Natural killer cell treated with Interleukin-12 subunit alpha and Interleukin-12 subunit beta and Interleukin-15 and Interleukin-18, amount 100 ng/mL, for 72 hours (primary cell): ENCODE data around the gene TRABD2B. TPM values are rescaled to one million over a fixed set of nuclear protein-coding genes. Genes with fewer than 3 reads are reported as not detected.

Source experiments
- ATAC-seq, 2 donors: fragments of 150-1000 bp; cut with Tn5 transposase in 1 of 2; sonication (Bioruptor Pico), chemical (Tn5 transposase) in 1 of 2; 2 replicates each; pipeline ENCODE4 v1.10.0; 2021
- DNase-seq: peaks from one replicate; pipeline ENCODE4 v3.0.0; 2022; ENCODE audit warnings: low spot score
- H3K27ac Mint-ChIP-seq, 2 donors: 1 replicate in 1 of 2; 2 replicates in 1 of 2; pipeline ENCODE4 v1.8.0; 2022; ENCODE audit warnings: mixed read lengths in 2 of 2, mild to moderate bottlenecking in 1 of 2, moderate library complexity in 1 of 2
- H3K27me3 Mint-ChIP-seq, 2 donors: 1 replicate in 1 of 2; 2 replicates in 1 of 2; pipeline ENCODE4 v1.8.0; 2022; ENCODE audit warnings: mixed read lengths in 2 of 2
- H3K36me3 Mint-ChIP-seq: one replicate; pipeline ENCODE4 v1.8.0; 2022; ENCODE audit warnings: mixed read lengths
- H3K4me1 Mint-ChIP-seq, 2 donors: 1 replicate in 1 of 2; 2 replicates in 1 of 2; pipeline ENCODE4 v1.8.0; 2022; ENCODE audit warnings: low read depth in 2 of 2, mixed read lengths in 2 of 2, mild to moderate bottlenecking in 1 of 2
- H3K4me3 Mint-ChIP-seq: one replicate; pipeline ENCODE4 v1.8.0; 2022; ENCODE audit warnings: mixed read lengths
- H3K9me3 Mint-ChIP-seq: 2 replicates; pipeline ENCODE4 v1.8.0; 2022; ENCODE audit warnings: mixed read lengths
- total RNA-seq, 2 donors: library from RNA; stranded (reverse); gene quantifications; one replicate each; pipeline ENCODE4 v1.2.3, GENCODE V29; 2022

The TRABD2B gene
- total RNA-seq, 2 donors from 2014 or later: not detected

GRCh38 chr1:48028218-48029069 lies 31.3 kb upstream of the TRABD2B start:
- Mint-ChIP-seq H3K36me3 (no peaks in the 10 kb centered on the region), H3K27me3 (peaks cover 13 to 15% of the 10 kb centered on the region in 2 donors), H3K4me3 (no peak overlapping the region), H3K27ac (no peak overlapping the region), H3K4me1 (no peaks in the 10 kb centered on the region), H3K9me3 (no peaks in the 10 kb centered on the region)
- ATAC-seq (no peak), DNase-seq (no peak)

DNA sequence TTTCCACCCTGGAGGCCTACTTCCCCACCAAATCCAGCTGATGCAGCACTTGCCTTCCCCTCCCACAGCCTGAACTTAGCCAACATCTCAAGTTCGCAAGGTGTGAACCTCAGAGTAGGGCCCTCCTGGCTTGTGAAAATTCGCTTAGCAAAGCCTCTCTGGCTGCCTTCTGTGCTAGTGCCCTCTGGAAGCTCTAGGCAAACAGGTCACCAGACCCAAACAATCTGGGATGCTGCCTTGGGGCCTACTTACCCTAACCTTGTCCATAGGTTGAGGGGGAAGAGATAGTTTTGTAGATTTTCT lies 30.3 kb upstream of the TRABD2B start:
- Mint-ChIP-seq H3K4me3 (no peak overlapping the region), H3K27me3 (peaks cover 15% of the 10 kb centered on the region in 2 donors), H3K27ac (no peak overlapping the region), H3K9me3 (no peaks in the 10 kb centered on the region), H3K4me1 (no peaks in the 10 kb centered on the region), H3K36me3 (no peaks in the 10 kb centered on the region)
- no peak for DNase-seq
- ATAC-seq: no peak

DNA sequence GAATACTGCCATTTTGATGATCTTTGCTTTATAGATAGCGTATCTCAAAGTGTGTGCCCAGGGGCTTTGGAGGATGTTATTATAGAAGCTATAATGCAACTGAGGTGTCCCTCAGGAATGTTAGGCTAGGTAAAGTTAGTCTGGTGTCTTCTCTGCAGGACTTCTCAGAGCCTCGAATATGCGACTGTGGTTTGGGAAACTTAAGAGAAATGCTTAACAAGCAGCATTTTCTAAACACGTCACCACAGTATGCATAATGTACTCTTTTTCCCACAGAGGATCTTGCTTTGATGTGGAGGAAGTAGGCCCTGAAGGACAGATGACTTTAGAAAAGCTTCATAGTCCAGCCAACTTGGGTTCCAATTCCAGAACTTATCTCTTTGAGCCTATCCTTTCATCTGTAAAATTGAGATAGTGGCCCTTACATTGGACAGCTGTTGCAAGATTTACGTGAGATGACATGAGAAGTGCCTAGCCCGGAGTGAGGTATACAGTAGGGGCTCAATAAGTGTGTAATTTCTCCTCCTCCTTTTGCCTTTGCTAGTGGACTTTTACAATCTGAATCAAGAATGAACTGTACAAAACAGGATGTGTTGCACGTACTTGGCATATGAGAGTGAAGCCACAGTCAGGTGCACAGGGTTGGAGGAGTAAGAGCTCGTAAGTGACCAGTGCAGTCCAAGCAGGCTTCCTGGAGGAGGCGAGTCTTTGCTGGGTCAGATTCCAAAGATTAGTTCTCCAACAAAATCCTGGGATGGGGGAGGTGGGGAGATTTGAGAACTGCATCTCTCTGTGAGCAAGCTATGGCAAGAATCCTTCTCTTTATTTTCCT lies 29.7 kb upstream of the TRABD2B start:
- ATAC-seq: no peak

GRCh38 chr1:48026275-48026674 lies 29.1 kb upstream of the TRABD2B start:
- peaks cover 15 to 27% of the 10 kb centered on the region in 2 donors for H3K27me3 Mint-ChIP-seq
- no peak overlapping the region for H3K4me3 Mint-ChIP-seq
- ATAC-seq: no peak
- H3K9me3 Mint-ChIP-seq: no peaks in the 10 kb centered on the region
- no peaks in the 10 kb centered on the region for H3K4me1 Mint-ChIP-seq
- no peaks in the 10 kb centered on the region for H3K36me3 Mint-ChIP-seq
- H3K27ac Mint-ChIP-seq: no peak overlapping the region
- no peak for DNase-seq

More for the DNA sequence above, 29.7 kb upstream of the TRABD2B start:
- Mint-ChIP-seq H3K4me1 (no peaks in the 10 kb centered on the region), H3K27me3 (peaks cover 18 to 21% of the 10 kb centered on the region in 2 donors), H3K36me3 (no peaks in the 10 kb centered on the region), H3K9me3 (no peaks in the 10 kb centered on the region), H3K27ac (no peak overlapping the region), H3K4me3 (no peak overlapping the region)
- no peak for DNase-seq

- no peak for DNase-seq
- no peak for ATAC-seq
- no peaks in the 10 kb centered on the region for H3K9me3 Mint-ChIP-seq
These were observed 27.9 kb upstream of the TRABD2B start for GRCh38 chr1:48025076-48025475.

GRCh38 chr1:48023488-48023887 lies 26.3 kb upstream of the TRABD2B start:
- Mint-ChIP-seq H3K9me3 (no peaks in the 10 kb centered on the region), H3K4me3 (no peak overlapping the region), H3K27ac (no peak overlapping the region), H3K36me3 (no peaks in the 10 kb centered on the region), H3K27me3 (peaks cover 11 to 28% of the 10 kb centered on the region in 2 donors), H3K4me1 (no peaks in the 10 kb centered on the region)
- ATAC-seq (no peak), DNase-seq (no peak)

More at GRCh38 chr1:48025076-48025475, 27.9 kb upstream of the TRABD2B start:
- Mint-ChIP-seq H3K4me3 (no peak overlapping the region), H3K27ac (no peak overlapping the region), H3K4me1 (no peaks in the 10 kb centered on the region), H3K27me3 (peaks cover 16 to 34% of the 10 kb centered on the region in 2 donors), H3K36me3 (no peaks in the 10 kb centered on the region)

GRCh38 chr1:48022306-48022705 lies 25.1 kb upstream of the TRABD2B start:
- no peak overlapping the region for H3K27ac Mint-ChIP-seq
- peaks cover 9 to 28% of the 10 kb centered on the region in 2 donors for H3K27me3 Mint-ChIP-seq
- ATAC-seq: no peak
- H3K36me3 Mint-ChIP-seq: no peaks in the 10 kb centered on the region
- H3K4me1 Mint-ChIP-seq: no peaks in the 10 kb centered on the region
- no peak overlapping the region for H3K4me3 Mint-ChIP-seq
- H3K9me3 Mint-ChIP-seq: no peaks in the 10 kb centered on the region
- DNase-seq: no peak

- no peaks in the 10 kb centered on the region for H3K4me1 Mint-ChIP-seq
- no peaks in the 10 kb centered on the region for H3K36me3 Mint-ChIP-seq
- DNase-seq (no peak), ATAC-seq (no peak)
- H3K9me3 Mint-ChIP-seq: no peaks in the 10 kb centered on the region
- H3K4me3 Mint-ChIP-seq: no peak overlapping the region
- peaks cover 9 to 31% of the 10 kb centered on the region in 2 donors for H3K27me3 Mint-ChIP-seq
- H3K27ac Mint-ChIP-seq: no peak overlapping the region
These were observed 24.6 kb upstream of the TRABD2B start for GRCh38 chr1:48021792-48022191.

- Mint-ChIP-seq H3K27me3 (peaks cover 21 to 50% of the 10 kb centered on the region in 2 donors), H3K4me3 (no peak overlapping the region), H3K9me3 (no peaks in the 10 kb centered on the region), H3K4me1 (no peaks in the 10 kb centered on the region), H3K27ac (no peak overlapping the region), H3K36me3 (no peaks in the 10 kb centered on the region)
- ATAC-seq (no peak), DNase-seq (no peak)
These were observed 22.6 kb upstream of the TRABD2B start for GRCh38 chr1:48019714-48020315.

GRCh38 chr1:48018799-48019198 lies 21.6 kb upstream of the TRABD2B start:
- no peak for DNase-seq
- ATAC-seq: peak in 1 of 2 donors; percentile 20
- Mint-ChIP-seq H3K4me1 (no peaks in the 10 kb centered on the region), H3K9me3 (no peaks in the 10 kb centered on the region), H3K36me3 (no peaks in the 10 kb centered on the region), H3K4me3 (no peak overlapping the region), H3K27me3 (peaks cover 29 to 60% of the 10 kb centered on the region in 2 donors), H3K27ac (no peak overlapping the region)

DNA sequence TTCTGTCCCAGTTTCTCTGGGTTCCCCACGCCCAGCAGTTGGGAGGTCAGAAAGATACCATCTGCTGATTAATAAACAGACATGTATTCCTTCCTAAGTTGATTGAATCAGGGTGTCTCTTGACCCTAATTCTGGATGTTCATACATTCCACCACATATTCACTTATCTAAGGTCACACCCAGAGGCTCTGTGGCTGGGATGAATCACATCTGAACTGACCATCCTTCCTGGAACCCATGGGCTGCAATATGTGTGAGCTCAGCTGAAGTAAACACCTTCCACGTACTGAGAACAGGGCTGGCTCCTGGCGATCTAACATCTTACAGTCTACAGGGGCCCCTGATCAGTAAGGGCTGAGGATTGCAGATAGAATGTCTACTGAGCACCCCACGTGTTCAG lies 20.5 kb upstream of the TRABD2B start:
- no peaks in the 10 kb centered on the region for H3K9me3 Mint-ChIP-seq
- no peaks in the 10 kb centered on the region for H3K4me1 Mint-ChIP-seq
- no peak for ATAC-seq
- DNase-seq: no peak
- no peak overlapping the region for H3K4me3 Mint-ChIP-seq
- peaks cover 35 to 70% of the 10 kb centered on the region in 2 donors for H3K27me3 Mint-ChIP-seq
- no peak overlapping the region for H3K27ac Mint-ChIP-seq
- H3K36me3 Mint-ChIP-seq: no peaks in the 10 kb centered on the region

DNA sequence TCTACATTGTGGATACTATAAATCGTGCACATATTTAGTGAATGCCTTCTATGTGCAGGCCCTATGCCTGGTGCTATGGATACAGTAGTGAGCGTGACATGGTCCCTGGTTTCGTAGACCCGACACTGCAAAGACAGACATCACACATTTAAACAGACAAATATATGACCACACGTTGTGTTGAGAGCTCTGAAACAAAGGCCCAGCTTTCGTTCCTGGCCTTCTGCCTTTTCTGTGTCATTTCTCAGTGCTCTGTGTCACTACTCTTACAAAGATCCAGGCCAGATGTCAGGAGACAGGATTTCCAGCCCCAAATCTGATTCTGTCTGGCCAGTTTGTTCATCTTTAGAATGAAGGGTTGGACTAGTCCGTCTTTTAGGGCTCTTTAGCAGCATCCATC lies 19.3 kb upstream of the TRABD2B start:
- no peaks in the 10 kb centered on the region for H3K9me3 Mint-ChIP-seq
- no peaks in the 10 kb centered on the region for H3K36me3 Mint-ChIP-seq
- no peaks in the 10 kb centered on the region for H3K4me1 Mint-ChIP-seq
- no peak overlapping the region for H3K4me3 Mint-ChIP-seq
- H3K27me3 Mint-ChIP-seq: peaks cover 36 to 63% of the 10 kb centered on the region in 2 donors
- ATAC-seq: no peak
- no peak overlapping the region for H3K27ac Mint-ChIP-seq
- no peak for DNase-seq

GRCh38 chr1:48013270-48013669 lies 16.1 kb upstream of the TRABD2B start:
- DNase-seq (no peak), ATAC-seq (no peak)
- Mint-ChIP-seq H3K27me3 (peaks cover 36 to 53% of the 10 kb centered on the region in 2 donors), H3K4me3 (no peak overlapping the region), H3K4me1 (no peaks in the 10 kb centered on the region), H3K27ac (no peak overlapping the region), H3K36me3 (no peaks in the 10 kb centered on the region), H3K9me3 (no peaks in the 10 kb centered on the region)

DNA sequence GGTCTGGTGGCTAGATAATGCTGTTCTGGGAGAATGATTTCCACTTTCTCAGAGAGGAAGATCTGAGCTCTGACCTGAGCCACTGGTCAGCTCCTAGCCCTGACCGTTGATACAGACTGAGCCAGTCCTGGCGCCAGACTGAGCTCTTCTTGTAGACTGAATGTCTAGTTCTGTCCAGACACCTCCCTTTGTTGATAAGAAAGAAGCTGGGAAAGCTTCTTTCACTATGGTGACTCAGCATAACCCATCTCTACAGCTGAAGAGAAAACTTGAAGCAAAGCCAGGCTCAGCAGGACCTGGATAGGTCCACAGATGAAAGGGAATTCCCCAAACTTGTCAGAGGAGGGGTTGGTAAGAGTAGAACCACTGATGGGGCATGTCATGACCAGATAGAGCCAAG lies 9.9 kb upstream of the TRABD2B start:
- DNase-seq (no peak), ATAC-seq (no peak)
- H3K27ac Mint-ChIP-seq: no peak overlapping the region
- no peaks in the 10 kb centered on the region for H3K4me1 Mint-ChIP-seq
- no peaks in the 10 kb centered on the region for H3K9me3 Mint-ChIP-seq
- H3K27me3 Mint-ChIP-seq: peaks cover 10 to 17% of the 10 kb centered on the region in 2 donors
- no peaks in the 10 kb centered on the region for H3K36me3 Mint-ChIP-seq
- no peak overlapping the region for H3K4me3 Mint-ChIP-seq
